ENCODE data around the gene ADSS1.
"Not testable (repeated sequence)": the region's sequence is repeated elsewhere in the genome, so short reads cannot be mapped to it uniquely, and the experiment has no call there.

ADSS1 gene

GRCh38 chr14:104717646-104718045 lies 6.4 kb upstream of the ADSS1 start:
- no peak for DNase-seq (ENCODE audit: low read depth in 2 of 2)

GRCh38 chr14:104718147-104718546 lies 5.9 kb upstream of the ADSS1 start:
- no peak for DNase-seq (ENCODE audit: low read depth in 2 of 2)

DNA sequence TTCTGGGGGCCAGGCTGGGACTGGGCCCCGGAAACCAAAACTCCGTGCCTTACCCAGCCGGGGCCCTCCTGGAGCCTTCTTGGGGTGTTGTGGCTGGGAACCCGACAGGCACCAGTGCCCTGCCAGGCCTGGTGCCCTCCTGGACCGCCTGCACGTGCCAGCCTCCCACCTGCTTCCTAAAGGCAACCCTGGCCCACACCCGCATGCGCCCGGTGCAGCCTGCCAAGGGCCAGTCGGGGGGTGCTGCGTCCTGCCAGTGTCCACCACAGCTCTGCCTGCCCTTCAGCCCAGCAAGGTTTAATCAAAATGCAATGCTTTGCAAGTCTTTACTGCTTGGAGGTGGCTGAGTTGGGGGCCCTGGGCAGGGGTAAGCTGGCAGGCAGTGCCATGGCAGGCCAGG lies 5.2 kb upstream of the ADSS1 start:
- DNase-seq (ENCODE audit: low read depth in 2 of 2), result no peak

GRCh38 chr14:104719343-104719742 lies 4.7 kb upstream of the ADSS1 start:
- no peak for DNase-seq (ENCODE audit: low read depth in 2 of 2)

DNA sequence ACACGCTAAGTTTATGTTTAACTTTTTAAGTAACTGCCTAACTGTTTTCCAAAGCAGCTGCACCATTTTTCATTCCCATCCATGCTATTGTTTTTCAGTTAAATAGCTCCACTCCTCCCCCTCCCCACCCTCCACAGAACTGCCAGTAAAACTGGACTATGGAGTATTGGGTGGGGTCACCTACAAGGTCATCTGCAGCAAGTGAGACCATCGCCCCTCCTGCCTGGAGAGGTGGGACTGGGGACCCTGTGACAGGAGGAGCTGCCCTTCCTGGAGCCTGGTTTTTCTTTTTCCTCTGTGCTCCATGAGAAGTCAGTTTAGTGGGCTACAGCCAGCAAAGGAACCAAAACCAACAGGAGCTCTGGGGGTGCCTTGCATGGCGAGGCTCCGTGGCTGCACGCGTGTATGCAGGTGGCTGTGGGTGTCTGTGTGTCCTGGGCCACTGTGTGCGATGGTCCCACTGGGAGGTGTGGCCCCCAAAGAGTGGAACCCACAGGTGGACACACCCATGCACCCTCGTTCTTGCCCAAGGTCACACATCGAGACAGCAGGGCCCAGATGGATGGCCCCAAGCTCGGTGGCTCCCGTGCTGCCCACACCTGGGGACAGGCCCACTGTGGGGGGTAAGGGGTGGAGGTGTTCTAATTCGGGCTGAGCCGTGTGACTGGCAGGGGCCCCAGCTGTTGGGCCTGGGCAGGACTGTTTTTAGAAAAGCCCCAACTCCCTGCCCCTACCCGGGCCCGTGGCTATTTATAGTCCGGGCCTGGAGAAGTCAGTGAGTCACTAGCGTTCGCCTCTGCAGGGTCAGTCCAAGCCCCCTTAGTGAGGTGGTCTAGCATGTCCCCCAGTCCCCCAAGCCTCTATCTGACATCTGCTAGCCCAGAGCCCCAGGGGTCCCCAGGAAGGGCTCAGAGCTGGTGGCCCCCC lies 2.3 kb upstream of the ADSS1 start:
- DNase-seq (ENCODE audit: low read depth in 2 of 2), result no peak

DNA sequence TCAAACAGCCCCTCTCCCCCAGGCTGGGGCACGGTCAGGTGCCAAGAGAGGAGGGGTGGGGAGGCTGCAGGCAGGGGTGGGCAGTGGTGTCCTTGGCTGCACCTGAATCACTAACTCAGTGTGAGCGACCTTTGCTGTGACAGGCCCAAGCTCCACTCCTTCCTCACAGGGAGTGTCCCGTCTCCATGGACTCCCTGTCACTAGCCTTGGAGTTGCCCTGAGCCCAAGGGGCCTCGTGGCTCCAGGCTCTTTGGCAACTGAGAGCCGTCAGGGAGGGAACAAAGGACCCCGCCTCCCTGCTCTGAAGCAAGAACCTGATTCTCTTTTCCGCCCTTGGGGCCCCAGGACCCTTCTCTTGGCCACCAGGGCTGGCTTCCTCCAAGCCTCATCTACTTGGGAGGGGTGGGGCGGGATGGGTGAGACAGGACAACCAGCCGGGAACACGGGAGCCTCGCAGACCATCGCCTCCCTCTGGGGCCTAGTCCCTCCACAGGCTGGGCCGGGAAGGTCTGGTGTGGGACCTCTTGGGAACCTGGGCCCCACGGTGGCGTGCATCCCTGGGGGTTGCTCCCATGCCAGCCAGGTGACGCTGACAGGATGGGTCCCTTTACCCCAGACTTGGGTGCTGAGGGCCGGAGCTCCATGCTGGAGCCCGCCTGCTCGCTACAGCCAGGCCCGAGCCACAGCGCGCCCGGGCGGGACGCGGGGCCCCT lies 935 bp upstream of the ADSS1 start:
- no peak for DNase-seq (ENCODE audit: low read depth in 2 of 2)

DNA sequence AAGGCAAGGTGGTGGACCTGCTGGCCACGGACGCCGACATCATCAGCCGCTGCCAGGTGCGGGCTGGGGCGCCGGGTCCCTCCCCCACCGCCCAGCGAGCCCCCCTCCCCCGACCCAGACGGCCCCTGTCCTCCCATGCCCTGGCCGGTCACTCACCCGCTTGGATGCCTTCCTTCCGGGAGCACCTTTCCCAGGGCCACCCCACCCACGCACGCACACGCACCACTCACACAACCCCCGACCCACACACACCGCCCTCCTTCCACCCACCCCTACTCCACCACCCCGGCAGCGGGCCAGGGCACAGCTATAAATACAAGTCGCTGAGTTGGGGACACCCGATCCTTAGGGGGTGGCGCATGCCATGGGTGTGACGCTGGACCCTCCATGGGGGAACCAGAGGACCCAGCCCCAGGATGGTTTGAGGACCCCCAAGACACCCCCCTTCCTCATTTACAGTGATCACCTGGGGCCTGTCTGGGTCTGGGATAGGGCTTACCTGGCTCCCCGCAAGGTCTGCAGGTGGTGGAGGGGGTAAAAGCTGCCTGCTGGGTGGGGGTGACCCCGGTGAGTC lies 465 bp downstream of the ADSS1 start:
- DNase-seq (ENCODE audit: low read depth in 2 of 2), result no peak

DNA sequence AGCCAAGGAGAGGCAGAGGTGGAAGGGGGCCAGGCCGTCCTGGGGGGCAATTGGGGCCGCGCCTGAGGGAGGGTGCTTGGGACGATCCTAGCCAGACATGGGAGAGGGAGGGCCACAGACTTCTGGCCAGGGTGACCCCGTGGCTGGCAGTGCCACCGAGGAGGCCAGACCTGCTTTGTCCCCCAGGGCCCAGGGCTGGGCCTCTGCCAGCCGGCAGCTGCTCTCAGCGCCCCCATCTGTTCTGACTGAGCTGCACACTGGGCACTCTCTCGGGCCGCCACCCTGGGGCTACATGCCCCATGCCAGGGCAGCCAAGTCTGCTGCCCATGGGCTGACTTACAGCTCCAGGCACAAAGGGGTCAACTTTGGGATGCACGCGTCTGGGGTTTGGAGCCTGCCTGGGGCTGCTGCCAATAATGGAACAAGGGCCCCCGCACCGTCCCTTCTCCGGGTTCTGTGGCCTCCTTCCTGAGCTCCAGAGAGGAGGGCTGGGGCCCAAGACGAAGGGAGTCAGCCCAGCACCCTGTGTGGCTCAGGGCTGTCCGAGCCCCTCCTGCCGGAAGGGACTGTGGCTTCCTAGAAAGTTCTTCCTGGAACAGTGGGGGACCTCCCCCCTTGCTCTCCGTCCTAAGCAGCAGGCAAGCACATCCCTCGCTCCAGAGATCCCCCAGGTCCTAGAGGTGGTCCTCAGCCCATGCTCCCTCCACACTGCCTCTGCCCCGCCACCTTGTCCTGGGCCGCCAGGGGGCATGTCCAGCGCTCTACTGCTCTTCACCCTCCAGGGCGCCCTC lies 1.1 kb downstream of the ADSS1 start:
- DNase-seq (ENCODE audit: low read depth in 2 of 2), result no peak

DNA sequence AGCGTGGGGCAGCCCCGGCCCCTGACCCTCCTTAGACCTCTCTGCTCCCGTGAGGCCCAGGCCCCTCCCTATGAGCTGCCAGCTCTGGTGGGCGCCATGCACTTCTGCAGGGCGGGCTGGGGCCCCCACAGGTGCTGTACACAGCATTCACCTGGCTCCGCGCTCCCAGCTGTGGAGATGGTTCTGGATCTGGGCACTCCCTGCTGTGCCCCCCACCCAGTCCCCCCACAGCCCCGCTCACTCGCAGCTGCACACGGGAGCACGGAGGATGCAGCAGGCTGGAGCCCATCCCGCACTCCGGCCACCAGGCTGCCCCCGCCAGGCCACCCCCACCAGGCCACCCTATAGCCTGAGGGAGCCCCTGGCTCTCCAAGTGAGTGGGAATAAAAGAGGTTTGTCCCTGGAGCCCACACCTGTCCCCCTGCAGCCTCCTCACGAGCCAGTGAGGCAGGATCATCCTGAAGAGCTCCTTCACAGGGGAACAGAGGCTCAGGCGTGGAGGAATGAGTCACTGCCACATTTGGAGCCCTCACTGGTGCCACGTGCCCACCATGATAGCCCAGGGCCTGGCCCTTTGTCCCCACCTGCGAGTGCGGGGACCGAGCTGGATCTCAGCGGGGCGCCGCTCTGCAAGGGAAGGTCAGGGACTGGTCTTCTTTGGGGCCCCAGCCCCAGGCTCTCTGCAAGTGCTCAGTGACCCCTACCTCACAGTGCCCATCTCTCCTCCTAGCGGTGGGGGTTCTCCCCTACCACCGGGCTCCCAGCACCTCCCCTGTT lies 1.9 kb downstream of the ADSS1 start:
- DNase-seq (ENCODE audit: low read depth in 2 of 2), result no peak

DNA sequence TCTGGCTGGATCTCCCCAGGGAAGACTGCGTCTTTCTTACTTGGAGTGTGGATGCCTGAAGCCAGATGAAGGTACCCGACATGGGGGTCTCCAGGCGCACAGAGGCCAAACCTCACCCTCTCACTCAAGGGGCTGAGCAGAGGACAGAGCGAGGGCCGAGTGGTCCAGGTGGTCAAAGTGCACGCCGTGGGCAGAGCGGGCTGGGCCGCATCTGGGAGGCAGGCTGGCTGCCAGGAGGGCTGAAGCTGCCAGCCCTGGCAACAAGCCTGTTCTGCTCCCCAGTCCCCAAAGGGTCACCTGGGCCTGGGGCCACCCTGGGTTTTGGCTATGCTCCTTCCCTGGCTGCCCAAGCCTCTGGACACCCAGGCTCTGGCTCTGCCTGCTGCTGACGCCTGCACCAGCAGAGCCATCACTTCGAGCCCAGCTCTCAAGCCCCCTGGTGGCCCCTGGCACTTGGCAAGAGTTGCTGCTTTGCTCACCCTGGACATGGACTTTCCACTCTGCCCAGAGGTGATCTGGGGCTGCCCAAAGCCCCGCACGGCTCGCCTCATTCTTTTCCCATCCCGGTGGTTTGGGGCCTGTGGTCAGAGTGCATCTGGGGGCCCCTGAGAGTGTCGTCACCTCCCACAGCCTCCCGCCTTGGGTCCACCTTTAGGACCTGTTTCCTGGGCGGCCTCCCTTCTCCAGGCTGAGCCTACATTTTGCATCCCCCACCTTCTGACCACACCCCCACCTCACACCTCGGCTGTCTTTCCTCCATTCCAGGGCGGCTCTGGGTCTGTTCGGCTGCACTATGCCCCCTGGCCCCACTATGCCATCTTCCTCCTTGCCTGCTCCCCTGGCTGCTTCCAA lies 2.8 kb downstream of the ADSS1 start:
- no peak for DNase-seq (ENCODE audit: low read depth in 2 of 2)

GRCh38 chr14:104728631-104729030 lies 4.6 kb downstream of the ADSS1 start:
- DNase-seq (ENCODE audit: low read depth in 2 of 2), result no peak

DNA sequence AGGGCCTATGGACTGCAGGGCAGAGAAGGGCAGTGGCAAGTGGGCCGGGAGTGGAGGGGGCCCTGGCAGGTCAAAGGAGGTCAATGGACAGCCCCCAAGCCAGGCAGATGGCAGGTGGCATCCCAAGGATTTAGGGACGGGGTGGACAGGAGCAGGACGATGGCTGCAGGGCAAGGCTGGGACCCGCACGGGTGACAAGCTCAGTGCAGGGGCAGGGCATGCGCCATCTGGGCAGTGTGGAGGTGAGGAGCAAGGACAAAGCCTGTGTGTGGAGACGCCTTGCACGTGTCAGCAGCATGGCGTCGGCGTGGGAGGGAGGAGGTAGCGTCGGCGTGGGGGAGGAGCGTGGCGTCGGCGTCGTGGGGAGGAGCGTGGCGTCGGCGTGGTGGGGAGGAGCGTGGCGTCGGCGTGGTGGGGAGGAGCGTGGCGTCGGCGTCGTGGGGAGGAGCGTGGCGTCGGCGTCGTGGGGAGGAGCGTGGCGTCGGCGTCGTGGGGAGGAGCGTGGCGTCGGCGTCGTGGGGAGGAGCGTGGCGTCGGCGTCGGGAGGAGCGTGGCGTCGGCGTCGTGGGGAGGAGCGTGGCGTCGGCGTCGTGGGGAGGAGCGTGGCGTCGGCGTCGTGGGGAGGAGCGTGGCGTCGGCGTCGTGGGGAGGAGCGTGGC lies 5.3 kb downstream of the ADSS1 start:
- not testable (repeated sequence) for DNase-seq (ENCODE audit: low read depth in 2 of 2)

- no peak for DNase-seq (ENCODE audit: low read depth in 2 of 2)
These were observed 5.8 kb downstream of the ADSS1 start for GRCh38 chr14:104729835-104730181.

- no peak for DNase-seq (ENCODE audit: low read depth in 2 of 2)
These were observed 6.5 kb downstream of the ADSS1 start for GRCh38 chr14:104730487-104730886.

DNA sequence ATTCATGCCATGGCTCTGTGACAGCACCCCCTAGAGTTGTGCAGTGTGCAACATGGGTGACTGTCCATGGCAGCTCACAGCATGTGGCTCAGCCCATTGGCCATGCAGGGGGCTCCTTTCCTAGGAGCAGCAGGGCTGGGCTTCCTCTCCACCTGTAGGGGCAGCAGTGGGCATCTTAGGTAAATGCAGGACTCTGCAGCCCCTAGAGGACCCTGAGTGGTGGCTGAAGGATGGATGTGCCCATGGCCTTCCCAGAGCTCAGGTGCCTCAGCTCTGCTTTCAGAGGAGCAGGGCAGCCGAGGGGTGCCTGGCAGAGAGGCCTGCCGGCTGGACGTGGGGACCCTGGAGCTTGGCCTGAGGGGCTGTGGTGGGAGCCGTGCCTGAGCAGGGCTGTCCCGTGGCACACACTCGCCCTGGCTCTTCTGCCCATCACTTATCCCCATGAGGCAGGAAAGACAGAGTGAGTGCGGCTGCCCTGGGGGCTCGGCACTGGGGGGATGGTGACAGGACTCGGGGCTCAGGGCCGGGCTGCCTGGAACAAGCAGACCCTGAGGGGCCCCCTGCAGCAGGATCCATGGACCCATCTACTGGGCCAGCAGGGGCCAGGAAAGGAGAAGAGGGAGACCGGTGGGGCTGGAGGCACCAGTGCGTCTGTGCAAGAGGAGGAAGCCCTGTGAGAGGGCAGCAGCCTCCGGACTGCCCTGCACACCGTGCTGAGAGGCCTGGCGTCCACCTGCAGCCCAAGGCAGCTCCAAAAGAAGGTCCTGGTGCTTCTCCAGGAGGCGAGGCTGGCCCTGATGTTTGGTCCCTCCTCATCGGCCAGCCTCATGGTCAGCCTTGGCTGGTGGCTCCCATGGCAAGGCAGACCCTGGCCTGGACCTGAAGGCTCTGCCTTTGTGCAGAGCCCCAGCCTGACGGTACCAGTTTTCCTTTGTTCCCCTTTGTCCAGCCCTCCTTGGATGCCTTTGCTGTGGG lies 7.6 kb downstream of the ADSS1 start:
- no peak for DNase-seq (ENCODE audit: low read depth in 2 of 2)

DNA sequence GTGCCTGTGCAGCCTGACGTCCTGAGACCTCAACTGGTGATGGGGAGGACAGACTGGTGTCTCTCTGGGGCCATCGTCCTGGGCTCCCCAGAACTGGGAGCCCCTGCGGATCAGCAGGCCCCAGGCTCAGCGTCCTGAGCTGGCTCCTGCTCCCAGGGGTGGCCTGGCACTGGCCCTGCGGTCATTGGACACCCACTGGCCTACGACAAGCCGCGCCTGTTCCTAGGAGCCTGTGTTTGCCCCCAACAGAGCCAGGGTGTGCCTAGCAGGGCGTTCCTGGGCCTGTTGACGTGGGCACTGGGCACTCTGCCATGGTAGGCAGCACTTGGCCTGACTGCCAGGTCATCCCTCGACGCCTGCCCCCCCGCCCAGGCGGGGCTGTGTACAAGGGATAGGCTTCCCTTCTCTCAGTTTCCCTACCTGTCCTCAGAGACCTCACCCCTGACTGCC lies 8.4 kb downstream of the ADSS1 start:
- DNase-seq (ENCODE audit: low read depth in 2 of 2), result no peak

- no peak for DNase-seq (ENCODE audit: low read depth in 2 of 2)
These were observed 9.1 kb downstream of the ADSS1 start for GRCh38 chr14:104732931-104733681.

Measured in stimulated activated CD8-positive, alpha-beta memory T cell treated with anti-CD3 and anti-CD28 coated beads, Interleukin-15, amount 100 ng/mL, for 4 hours (primary cell).